BLaER1 (cell line): ENCODE data around the gene RAI14.

Experiments
- H3K27ac ChIP-seq: shearing (Covaris generic); formaldehyde crosslinking; 2 replicates; pipeline ENCODE4 v1.8.1; 2022
- H3K27me3 ChIP-seq: shearing (Covaris generic); formaldehyde crosslinking; 2 replicates; pipeline ENCODE4 v1.8.1; 2022
- H3K36me3 ChIP-seq: shearing (Covaris generic); formaldehyde crosslinking; 2 replicates; pipeline ENCODE4 v1.8.1; 2022
- H3K4me1 ChIP-seq: shearing (Covaris generic); formaldehyde crosslinking; 2 replicates; pipeline ENCODE4 v1.8.1; 2022
- H3K4me2 ChIP-seq: shearing (Covaris generic); formaldehyde crosslinking; 2 replicates; pipeline ENCODE4 v1.8.1; 2022
- H3K4me3 ChIP-seq: shearing (Covaris generic); formaldehyde crosslinking; 2 replicates; pipeline ENCODE4 v1.8.1; 2022
- H3K9ac ChIP-seq: shearing (Covaris generic); formaldehyde crosslinking; 2 replicates; pipeline ENCODE4 v1.8.1; 2022
- H3K9me3 ChIP-seq: shearing (Covaris generic); formaldehyde crosslinking; 2 replicates; pipeline ENCODE4 v1.8.1; 2022
- H4K20me1 ChIP-seq: shearing (Covaris generic); formaldehyde crosslinking; 2 replicates; pipeline ENCODE4 v1.8.1; 2022
- Cebpa-rat ChIP-seq: shearing (Covaris generic); IDR thresholded peaks from 2 replicates; pipeline ENCODE4 v1.8.1; 2022

Gene RAI14

DNA sequence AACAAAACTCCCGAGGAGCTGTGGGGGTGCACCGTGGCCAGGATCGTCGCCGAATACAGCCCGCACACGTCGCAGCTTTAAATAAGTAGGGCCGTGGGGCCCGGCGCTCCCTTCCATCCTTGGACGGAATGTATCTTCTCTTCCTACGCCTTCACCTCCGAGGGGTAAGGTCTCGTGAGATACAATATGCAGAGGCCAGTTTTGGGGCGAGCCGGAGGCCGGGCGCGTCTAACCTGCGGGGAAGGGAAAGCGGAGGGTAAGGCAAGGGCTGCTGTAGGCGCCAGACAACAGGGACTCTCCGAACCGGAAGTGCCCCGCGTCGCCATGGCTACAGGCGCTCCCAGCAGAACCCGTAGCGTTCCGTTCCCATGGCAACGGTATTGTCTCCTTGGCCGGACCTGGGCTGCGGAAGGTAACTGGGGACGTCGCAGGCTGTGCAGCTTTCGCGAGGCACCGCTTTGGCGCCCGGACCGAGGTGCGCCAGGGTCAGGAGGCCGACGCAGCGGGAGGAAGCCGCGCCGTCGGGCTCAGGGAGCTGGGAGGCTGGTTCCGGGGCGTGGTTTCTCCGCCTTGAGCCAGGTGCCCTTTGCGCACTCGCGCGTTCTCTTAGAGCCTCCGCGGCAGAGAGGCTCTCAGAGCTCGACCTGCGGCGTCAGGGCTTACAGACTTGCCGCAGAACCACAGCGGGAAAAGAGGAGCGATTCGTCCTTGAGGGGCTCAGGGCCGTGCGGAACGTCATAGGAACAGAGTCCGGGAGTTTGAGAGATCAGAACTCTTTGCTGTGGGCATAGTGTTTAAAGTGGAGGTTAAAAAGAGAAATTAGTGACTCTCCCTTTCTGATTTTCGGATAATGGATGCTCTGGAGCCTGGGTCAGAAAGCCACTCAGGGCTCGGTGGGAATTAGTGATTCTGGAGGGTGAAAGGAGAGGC lies 182.9 kb downstream of the RAI14 start, which contains the start of gene TTC23L:
TTC23L (plus strand) TSS at position 380 of the 930 bp plus-strand sequence. CDS start 1,508 bp downstream, outside the sequence.
- H3K9ac ChIP-seq = peak within 1 kb of the TSS; percentile 26; the same call in 1 of the 2 replicates
- H3K4me2 ChIP-seq = peak within 1 kb of the TSS; percentile 87
- peaks cover 14% of the 10 kb centered on the region for H3K4me1 ChIP-seq
- no peaks in the 10 kb centered on the region for H3K27me3 ChIP-seq
- H3K4me3 ChIP-seq = peak within 1 kb of the TSS; percentile 70
- no peak within 1 kb of the TSS for H3K27ac ChIP-seq
- H4K20me1 ChIP-seq = no peaks in the 10 kb centered on the region
- no peaks in the 10 kb centered on the region for H3K9me3 ChIP-seq
- H3K36me3 ChIP-seq = no peaks in the 10 kb centered on the region
- TF ChIP-seq Cebpa-rat = no peak

DNA sequence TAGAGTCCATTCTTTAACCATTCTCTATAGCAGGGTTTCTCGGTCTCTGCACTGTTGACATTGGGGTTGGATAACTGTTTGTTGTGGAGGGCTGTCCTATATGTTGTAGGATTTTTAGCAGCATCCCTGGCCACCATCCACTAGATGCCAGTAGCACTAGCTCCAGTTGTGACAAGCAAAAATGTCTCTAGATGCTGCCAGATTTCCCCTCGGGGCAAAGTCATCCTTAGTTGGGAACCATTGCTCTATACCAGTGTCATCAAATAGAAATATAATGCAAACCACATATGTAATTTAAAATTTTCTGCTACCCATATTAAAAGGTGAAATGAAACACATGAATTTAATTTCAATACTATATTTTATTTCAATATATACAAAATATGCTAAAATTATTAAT lies 185.7 kb downstream of the RAI14 start:
- no peak overlapping the region for H3K4me2 ChIP-seq
- H3K9me3 ChIP-seq = no peaks in the 10 kb centered on the region
- H3K9ac ChIP-seq = no peak overlapping the region
- H3K4me1 ChIP-seq = peaks cover 14% of the 10 kb centered on the region
- no peaks in the 10 kb centered on the region for H3K36me3 ChIP-seq
- no peak overlapping the region for H3K27ac ChIP-seq
- no peak overlapping the region for H3K4me3 ChIP-seq
- TF ChIP-seq Cebpa-rat = no peak
- H4K20me1 ChIP-seq = no peaks in the 10 kb centered on the region
- no peaks in the 10 kb centered on the region for H3K27me3 ChIP-seq

DNA sequence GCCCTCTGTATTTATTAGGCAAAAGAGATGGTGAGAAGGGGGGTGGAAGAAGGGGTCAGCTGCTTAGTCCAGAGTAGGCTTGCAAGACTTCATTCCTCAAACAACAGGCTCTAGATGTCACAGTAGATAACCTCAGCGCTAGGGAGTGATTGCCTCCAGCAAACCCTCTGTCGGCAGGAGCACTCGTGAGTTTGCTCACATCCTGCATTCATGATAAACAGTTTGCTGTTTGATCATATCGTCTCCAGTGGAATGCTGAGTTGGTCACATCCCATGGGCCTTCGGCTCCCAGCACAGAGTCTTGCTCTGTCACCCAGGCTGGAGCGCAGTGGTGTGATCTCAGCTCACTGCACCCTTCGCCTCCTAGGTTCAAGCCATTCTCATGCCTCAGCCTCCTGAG lies 186.4 kb downstream of the RAI14 start:
- H3K4me3 ChIP-seq = no peak overlapping the region

GRCh38 chr5:34843497-34843896 lies 187.4 kb downstream of the RAI14 start:
- no peak for TF ChIP-seq Cebpa-rat
- Histone ChIP-seq H4K20me1 (no peaks in the 10 kb centered on the region), H3K9ac (no peak overlapping the region), H3K4me1 (peaks cover 14% of the 10 kb centered on the region), H3K4me2 (no peak overlapping the region), H3K4me3 (no peak overlapping the region), H3K27me3 (no peaks in the 10 kb centered on the region), H3K36me3 (no peaks in the 10 kb centered on the region), H3K27ac (no peak overlapping the region), H3K9me3 (no peaks in the 10 kb centered on the region)

More for the DNA sequence above, 186.4 kb downstream of the RAI14 start:
- Histone ChIP-seq H3K27me3 (no peaks in the 10 kb centered on the region), H3K4me2 (no peak overlapping the region), H4K20me1 (no peaks in the 10 kb centered on the region), H3K27ac (no peak overlapping the region), H3K9me3 (no peaks in the 10 kb centered on the region), H3K4me1 (peaks cover 14% of the 10 kb centered on the region), H3K9ac (no peak overlapping the region), H3K36me3 (no peaks in the 10 kb centered on the region)
- TF ChIP-seq Cebpa-rat = no peak

DNA sequence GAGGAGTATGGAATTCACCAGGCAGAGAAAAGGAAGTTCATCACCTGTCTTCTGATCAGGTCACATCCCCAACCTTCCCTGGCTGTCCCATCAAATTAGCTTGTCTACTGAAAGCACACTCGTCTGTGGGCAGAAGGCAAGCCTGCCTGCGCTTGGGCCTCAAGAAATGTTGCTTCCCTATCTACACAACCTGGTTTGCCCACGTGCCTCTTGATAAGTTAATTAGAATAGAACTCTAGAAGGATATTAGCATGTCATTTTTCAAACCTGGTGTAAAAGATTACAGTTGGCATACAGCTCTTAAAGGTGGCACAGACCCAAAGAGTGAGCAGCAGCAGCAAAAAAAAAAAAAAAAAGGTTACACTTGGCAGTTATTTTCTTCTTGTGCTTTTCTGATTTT lies 188.0 kb downstream of the RAI14 start:
- Histone ChIP-seq H4K20me1 (no peaks in the 10 kb centered on the region), H3K27me3 (no peaks in the 10 kb centered on the region), H3K4me1 (peaks cover 9% of the 10 kb centered on the region), H3K27ac (no peak overlapping the region), H3K36me3 (no peaks in the 10 kb centered on the region), H3K9me3 (no peaks in the 10 kb centered on the region), H3K9ac (no peak overlapping the region), H3K4me2 (no peak overlapping the region), H3K4me3 (no peak overlapping the region)
- TF ChIP-seq Cebpa-rat = no peak

GRCh38 chr5:34844999-34845398 lies 188.9 kb downstream of the RAI14 start:
- no peaks in the 10 kb centered on the region for H3K4me1 ChIP-seq
- H3K36me3 ChIP-seq = no peaks in the 10 kb centered on the region
- H3K27ac ChIP-seq = no peak overlapping the region

DNA sequence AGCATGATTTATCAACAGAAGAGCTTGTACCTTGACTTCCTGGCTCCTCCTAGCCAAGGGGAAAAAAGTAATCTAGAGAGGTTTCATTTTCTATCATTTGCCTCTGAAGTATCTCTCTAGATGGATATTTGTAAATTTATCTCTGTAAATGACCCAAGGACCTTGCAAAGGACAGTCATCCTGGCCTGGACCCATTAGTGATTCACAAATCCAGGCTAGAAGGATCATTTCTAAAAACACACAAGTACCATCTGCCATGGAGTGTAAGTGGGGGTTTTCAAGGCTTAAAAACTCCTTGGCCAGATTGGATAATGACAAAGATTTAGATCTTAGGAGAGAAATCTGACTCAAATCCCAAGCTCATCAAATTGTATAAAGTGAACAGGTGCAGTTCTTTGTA lies 190.9 kb downstream of the RAI14 start:
- TF ChIP-seq Cebpa-rat = no peak

More at GRCh38 chr5:34844999-34845398, 188.9 kb downstream of the RAI14 start:
- H3K4me3 ChIP-seq = no peak overlapping the region
- no peak for TF ChIP-seq Cebpa-rat
- no peaks in the 10 kb centered on the region for H4K20me1 ChIP-seq
- H3K9ac ChIP-seq = no peak overlapping the region
- H3K4me2 ChIP-seq = no peak overlapping the region
- H3K9me3 ChIP-seq = no peaks in the 10 kb centered on the region
- H3K27me3 ChIP-seq = no peaks in the 10 kb centered on the region

GRCh38 chr5:34847552-34847951 lies 191.4 kb downstream of the RAI14 start:
- TF ChIP-seq Cebpa-rat = no peak
- no peaks in the 10 kb centered on the region for H3K36me3 ChIP-seq
- no peak overlapping the region for H3K9ac ChIP-seq
- no peak overlapping the region for H3K4me3 ChIP-seq
- no peak overlapping the region for H3K27ac ChIP-seq
- no peaks in the 10 kb centered on the region for H3K27me3 ChIP-seq
- H3K9me3 ChIP-seq = 0 out of 2 replicates have a peak, but pooled peaks cover 1% of the 10 kb centered on the region
- H3K4me1 ChIP-seq = no peaks in the 10 kb centered on the region
- H4K20me1 ChIP-seq = no peaks in the 10 kb centered on the region
- no peak overlapping the region for H3K4me2 ChIP-seq

More for the DNA sequence above, 190.9 kb downstream of the RAI14 start:
- Histone ChIP-seq H3K4me3 (no peak overlapping the region), H3K9me3 (no peaks in the 10 kb centered on the region), H3K4me2 (no peak overlapping the region), H4K20me1 (no peaks in the 10 kb centered on the region), H3K27ac (no peak overlapping the region), H3K36me3 (no peaks in the 10 kb centered on the region), H3K4me1 (no peaks in the 10 kb centered on the region), H3K9ac (no peak overlapping the region), H3K27me3 (no peaks in the 10 kb centered on the region)

DNA sequence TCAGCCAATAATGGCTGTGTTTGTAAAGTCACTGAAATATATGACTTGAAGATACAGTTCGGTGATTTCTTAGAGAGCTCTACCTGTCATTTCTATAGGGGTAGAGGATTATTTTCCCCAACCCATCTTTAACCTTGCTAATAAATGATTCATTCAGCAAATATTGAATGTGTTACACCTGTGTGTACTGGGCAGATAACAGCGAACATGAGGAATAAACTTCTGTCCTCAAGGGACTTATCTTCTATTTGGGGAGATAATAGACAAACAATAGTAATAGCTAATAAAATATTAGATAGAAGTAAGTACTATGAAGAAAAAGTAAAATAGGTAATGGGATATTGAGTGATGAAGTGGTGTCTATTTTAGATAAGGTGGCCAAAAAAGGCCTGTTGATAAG lies 192.1 kb downstream of the RAI14 start:
- H3K4me2 ChIP-seq = no peak overlapping the region
- 0 out of 2 replicates have a peak, but pooled peaks cover 7% of the 10 kb centered on the region for H3K9me3 ChIP-seq
- no peak overlapping the region for H3K27ac ChIP-seq
- no peaks in the 10 kb centered on the region for H3K27me3 ChIP-seq
- no peak for TF ChIP-seq Cebpa-rat
- H3K4me3 ChIP-seq = no peak overlapping the region
- H4K20me1 ChIP-seq = no peaks in the 10 kb centered on the region
- peaks cover 4% of the 10 kb centered on the region for H3K4me1 ChIP-seq
- no peaks in the 10 kb centered on the region for H3K36me3 ChIP-seq
- no peak overlapping the region for H3K9ac ChIP-seq

DNA sequence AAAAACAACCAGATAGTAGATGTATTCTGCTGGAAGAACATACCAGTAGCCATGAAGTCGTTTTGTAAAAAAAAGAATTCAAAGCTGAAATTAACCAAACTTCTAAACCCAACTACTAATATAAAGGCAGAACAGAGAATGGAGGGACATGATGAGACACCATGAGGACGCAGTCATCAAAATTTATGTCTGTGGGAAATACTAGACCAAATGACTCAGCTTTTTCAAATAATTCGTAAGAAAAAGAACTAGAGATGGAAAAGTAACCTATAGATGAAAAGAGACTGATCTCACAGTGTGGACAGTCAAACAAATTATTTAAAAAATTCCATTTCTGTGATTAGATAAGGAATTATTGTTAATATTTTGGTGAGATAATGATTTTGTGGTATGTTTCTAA lies 193.1 kb downstream of the RAI14 start:
- TF ChIP-seq Cebpa-rat = no peak
- Histone ChIP-seq H3K4me2 (no peak overlapping the region), H3K27me3 (no peaks in the 10 kb centered on the region)

More for the DNA sequence above, 193.1 kb downstream of the RAI14 start:
- H3K9ac ChIP-seq = no peak overlapping the region
- no peaks in the 10 kb centered on the region for H3K36me3 ChIP-seq
- H3K27ac ChIP-seq = no peak overlapping the region
- 0 out of 2 replicates have a peak, but pooled peaks cover 7% of the 10 kb centered on the region for H3K9me3 ChIP-seq
- H3K4me1 ChIP-seq = peaks cover 14% of the 10 kb centered on the region
- no peak overlapping the region for H3K4me3 ChIP-seq
- no peaks in the 10 kb centered on the region for H4K20me1 ChIP-seq
